ENCODE data around the gene EFNA5. TPM values are rescaled to one million over a fixed set of nuclear protein-coding genes. Genes with fewer than 3 reads are reported as not detected.

EFNA5 gene
- total RNA-seq, 4 donors from 2014 or later, result 2.4 to 9.2 (median 3.9) TPM

GRCh38 chr5:107616213-107616612 lies 54.5 kb downstream of the EFNA5 start:
- Histone ChIP-seq H3K4me3 (no peak overlapping the region), H3K36me3 (no peaks in the 10 kb centered on the region), H3K27ac (no peak overlapping the region), H3K4me1 (no peaks in the 10 kb centered on the region), H3K27me3 (no peaks in the 10 kb centered on the region), H3K9me3 (no peaks in the 10 kb centered on the region)
- TF ChIP-seq POLR2A (IDR thresholded peaks at IDR 0.05) (no peak), CTCF (IDR thresholded peaks at IDR 0.05) (no peak), POLR2AphosphoS5 (IDR thresholded peaks at IDR 0.05) (no peak), EP300 (IDR thresholded peaks at IDR 0.05) (no peak)
- WGBS, 2 donors (ENCODE audit: low coverage in 1 of 2), result 59 to 70% methylated on average over 4 of the region's 4 CpGs
- no peak for ATAC-seq

GRCh38 chr5:107615299-107615817 lies 55.4 kb downstream of the EFNA5 start:
- ATAC-seq, result no peak
- H3K9me3 ChIP-seq, result no peaks in the 10 kb centered on the region
- no peak overlapping the region for H3K4me3 ChIP-seq
- no peaks in the 10 kb centered on the region for H3K27me3 ChIP-seq
- no peak overlapping the region for H3K27ac ChIP-seq
- H3K4me1 ChIP-seq, result no peaks in the 10 kb centered on the region
- no peaks in the 10 kb centered on the region for H3K36me3 ChIP-seq
- no peak for TF ChIP-seq POLR2AphosphoS5 (IDR thresholded peaks at IDR 0.05)
- TF ChIP-seq CTCF (IDR thresholded peaks at IDR 0.05), result no peak
- TF ChIP-seq POLR2A (IDR thresholded peaks at IDR 0.05), result no peak
- no peak for TF ChIP-seq EP300 (IDR thresholded peaks at IDR 0.05)
- 68% methylated on average over 6 to 7 of the region's 7 CpGs for WGBS, 2 donors (ENCODE audit: low coverage in 1 of 2)

GRCh38 chr5:107612541-107612940 lies 58.2 kb downstream of the EFNA5 start:
- Histone ChIP-seq H3K4me1 (no peaks in the 10 kb centered on the region), H3K27me3 (no peaks in the 10 kb centered on the region), H3K36me3 (no peaks in the 10 kb centered on the region), H3K27ac (no peak overlapping the region), H3K4me3 (no peak overlapping the region), H3K9me3 (no peaks in the 10 kb centered on the region)
- no peak for TF ChIP-seq EP300 (IDR thresholded peaks at IDR 0.05)
- no peak for TF ChIP-seq CTCF (IDR thresholded peaks at IDR 0.05)
- TF ChIP-seq POLR2AphosphoS5 (IDR thresholded peaks at IDR 0.05), result no peak
- TF ChIP-seq POLR2A (IDR thresholded peaks at IDR 0.05), result no peak
- ATAC-seq, result no peak
- 67 to 79% methylated on average over 1 of the region's 1 CpG for WGBS, 2 donors (ENCODE audit: low coverage in 1 of 2)

- TF ChIP-seq POLR2AphosphoS5 (IDR thresholded peaks at IDR 0.05), result no peak
- TF ChIP-seq CTCF (IDR thresholded peaks at IDR 0.05), result no peak
- no peak for TF ChIP-seq EP300 (IDR thresholded peaks at IDR 0.05)
- no peak for TF ChIP-seq POLR2A (IDR thresholded peaks at IDR 0.05)
- Histone ChIP-seq H3K4me1 (no peaks in the 10 kb centered on the region), H3K4me3 (no peak overlapping the region), H3K27ac (no peak overlapping the region), H3K36me3 (no peaks in the 10 kb centered on the region), H3K9me3 (no peaks in the 10 kb centered on the region), H3K27me3 (no peaks in the 10 kb centered on the region)
- ATAC-seq, result no peak
- WGBS, 2 donors (ENCODE audit: low coverage in 1 of 2), result 93 to 97% methylated on average over 2 to 12 of the region's 12 CpGs
Observed at GRCh38 chr5:107610798-107611197, 59.9 kb downstream of the EFNA5 start.

- ATAC-seq, result no peak
- H3K9me3 ChIP-seq, result no peaks in the 10 kb centered on the region
- no peak overlapping the region for H3K4me3 ChIP-seq
- no peaks in the 10 kb centered on the region for H3K4me1 ChIP-seq
- TF ChIP-seq EP300 (IDR thresholded peaks at IDR 0.05) (no peak), POLR2AphosphoS5 (IDR thresholded peaks at IDR 0.05) (no peak), CTCF (IDR thresholded peaks at IDR 0.05) (no peak), POLR2A (IDR thresholded peaks at IDR 0.05) (no peak)
- H3K27me3 ChIP-seq, result no peaks in the 10 kb centered on the region
- WGBS, 2 donors (ENCODE audit: low coverage in 1 of 2), result 75 to 82% methylated on average over 8 to 9 of the region's 9 CpGs
- H3K27ac ChIP-seq, result no peak overlapping the region
- no peaks in the 10 kb centered on the region for H3K36me3 ChIP-seq
Observed at GRCh38 chr5:107607671-107608345, 62.9 kb downstream of the EFNA5 start.

Measured in gastroesophageal sphincter (tissue), 4 donors.